ENCODE data around the gene SPATA17. TPM values are rescaled to one million over a fixed set of nuclear protein-coding genes. Genes with fewer than 3 reads are reported as not detected.

Gene SPATA17
- total RNA-seq, 1 experiment from 2014 or later, result not detected

- Histone ChIP-seq H3K36me3 (ENCODE audit: insufficient read depth, low read length, poor library complexity, severe bottlenecking) (no peaks in the 10 kb centered on the region), H3K4me1 (ENCODE audit: insufficient read depth, low read length, poor library complexity, severe bottlenecking) (no peaks in the 10 kb centered on the region), H3K27ac (ENCODE audit: low read depth, low read length, poor library complexity, severe bottlenecking) (no peak overlapping the region), H3K27me3 (replicated peaks; ENCODE audit: insufficient read depth, low read depth, low read length, poor library complexity) (no peaks in the 10 kb centered on the region), H3K9me3 (ENCODE audit: low read depth, low read length, poor library complexity, severe bottlenecking) (no peaks in the 10 kb centered on the region), H3K4me3 (ENCODE audit: low read depth, low read length, poor library complexity, severe bottlenecking) (no peak overlapping the region)
- DNase-seq (ENCODE audit: low spot score), result no peak
- no peak for TF ChIP-seq EZH2 (IDR thresholded peaks at IDR 0.05; ENCODE audit: borderline replicate concordance, low read depth, low read length, poor library complexity, severe bottlenecking)
- TF ChIP-seq CTCF (conservative IDR thresholded peaks at IDR 0.05; ENCODE audit: low read depth, low read length), result no peak
- POLR2A ChIA-PET (ENCODE audit: low non-redundant PET), result no interaction called here
- CTCF ChIA-PET, result no interaction called here
- intact Hi-C loops (cut with micrococcal nuclease; ENCODE audit: unreplicated experiment), result no loop called here
- BruUV-seq (replicated peaks), result no TSS peak
Measured at GRCh38 chr1:217668351-217668940, 37.3 kb downstream of the SPATA17 start.

- POLR2A ChIA-PET (ENCODE audit: low non-redundant PET), result no interaction called here
- CTCF ChIA-PET, result no interaction called here
- no peak overlapping the region for H3K4me3 ChIP-seq (ENCODE audit: low read depth, low read length, poor library complexity, severe bottlenecking)
- H3K9me3 ChIP-seq (ENCODE audit: low read depth, low read length, poor library complexity, severe bottlenecking), result no peaks in the 10 kb centered on the region
- no TSS peak for BruUV-seq (replicated peaks)
- H3K27ac ChIP-seq (ENCODE audit: low read depth, low read length, poor library complexity, severe bottlenecking), result no peak overlapping the region
- peaks cover 5% of the 10 kb centered on the region for H3K27me3 ChIP-seq (replicated peaks; ENCODE audit: insufficient read depth, low read depth, low read length, poor library complexity)
- TF ChIP-seq EZH2 (IDR thresholded peaks at IDR 0.05; ENCODE audit: borderline replicate concordance, low read depth, low read length, poor library complexity, severe bottlenecking), result no peak
- no peak for TF ChIP-seq CTCF (conservative IDR thresholded peaks at IDR 0.05; ENCODE audit: low read depth, low read length)
- DNase-seq (ENCODE audit: low spot score), result no peak
- intact Hi-C loops (cut with micrococcal nuclease; ENCODE audit: unreplicated experiment), result no loop called here
- H3K4me1 ChIP-seq (ENCODE audit: insufficient read depth, low read length, poor library complexity, severe bottlenecking), result no peaks in the 10 kb centered on the region
- H3K36me3 ChIP-seq (ENCODE audit: insufficient read depth, low read length, poor library complexity, severe bottlenecking), result no peaks in the 10 kb centered on the region
Measured at GRCh38 chr1:217673387-217673786, 42.2 kb downstream of the SPATA17 start.

- ChIA-PET CTCF (no interaction called here), POLR2A (ENCODE audit: low non-redundant PET) (no interaction called here)
- DNase-seq (ENCODE audit: low spot score), result no peak
Measured at GRCh38 chr1:217674028-217674729, 43.0 kb downstream of the SPATA17 start.

More at GRCh38 chr1:217674028-217674729, 43.0 kb downstream of the SPATA17 start:
- Histone ChIP-seq H3K27ac (ENCODE audit: low read depth, low read length, poor library complexity, severe bottlenecking) (no peak overlapping the region), H3K36me3 (ENCODE audit: insufficient read depth, low read length, poor library complexity, severe bottlenecking) (no peaks in the 10 kb centered on the region), H3K4me3 (ENCODE audit: low read depth, low read length, poor library complexity, severe bottlenecking) (no peak overlapping the region), H3K4me1 (ENCODE audit: insufficient read depth, low read length, poor library complexity, severe bottlenecking) (no peaks in the 10 kb centered on the region), H3K27me3 (replicated peaks; ENCODE audit: insufficient read depth, low read depth, low read length, poor library complexity) (peaks cover 5% of the 10 kb centered on the region), H3K9me3 (ENCODE audit: low read depth, low read length, poor library complexity, severe bottlenecking) (no peaks in the 10 kb centered on the region)
- BruUV-seq (replicated peaks), result no TSS peak
- TF ChIP-seq EZH2 (IDR thresholded peaks at IDR 0.05; ENCODE audit: borderline replicate concordance, low read depth, low read length, poor library complexity, severe bottlenecking), result no peak
- TF ChIP-seq CTCF (conservative IDR thresholded peaks at IDR 0.05; ENCODE audit: low read depth, low read length), result no peak
- intact Hi-C loops (cut with micrococcal nuclease; ENCODE audit: unreplicated experiment), result no loop called here

Data from A673 (cell line).